ENCODE data around the gene METTL21A.

GRCh38 chr2:207670887-207671286 is 45.7 kb upstream of the METTL21A start:
- TF ChIP-seq CTCF (conservative IDR thresholded peaks at IDR 0.05 in 1 of 2, IDR thresholded peaks at IDR 0.05 in 1 of 2; ENCODE audit: extremely low read depth in 1 of 2, insufficient read depth in 1 of 2, low read depth in 1 of 2, low read length in 2 of 2) (no peak), EZH2 (IDR thresholded peaks at IDR 0.05; ENCODE audit: borderline replicate concordance, low read length) (no peak)
